OCI-LY7 (cell line): ENCODE results near the gene KRTAP9-3.

ENCODE experiments used
- EZH2phosphoT487 ChIP-seq: fragments of 200-600 bp; sonication (generic); IDR thresholded peaks from 2 replicates; pipeline ENCODE4 v1.6.1; 2018; ENCODE audit warnings: low read depth, borderline replicate concordance, mild to moderate bottlenecking, mixed run types, antibody characterized with exemption, low read length, moderate library complexity, mixed read lengths
- TF ChIP-seq, protein P1 (sequence below): fragments of 200-600 bp; sonication (generic); conservative IDR thresholded peaks from 2 replicates; pipeline ENCODE4 v1.5.1; 2014; ENCODE audit warnings: mild to moderate bottlenecking, antibody characterized with exemption, low read length, moderate library complexity, mixed read lengths

DNA sequence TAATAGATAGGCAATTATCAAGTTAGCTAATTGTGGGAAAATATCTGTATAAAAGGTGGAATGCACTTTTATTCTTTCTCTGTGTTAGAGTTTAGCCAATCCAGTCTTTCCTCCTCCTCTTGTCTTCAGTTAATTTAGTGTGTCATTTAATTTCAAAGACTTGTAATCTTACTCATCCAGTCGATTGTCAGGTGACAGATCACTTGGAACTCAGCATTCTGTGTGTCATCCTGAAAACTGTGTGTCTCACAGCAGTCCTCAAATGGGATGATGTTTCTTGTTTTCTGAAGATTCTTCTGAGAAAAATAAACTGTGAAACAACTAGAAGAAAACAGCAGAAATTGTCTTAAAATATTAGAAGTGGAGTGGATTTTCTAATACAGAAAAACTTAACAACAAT is 47.2 kb upstream of the KRTAP9-3 start:
- TF ChIP-seq, protein P1, sequence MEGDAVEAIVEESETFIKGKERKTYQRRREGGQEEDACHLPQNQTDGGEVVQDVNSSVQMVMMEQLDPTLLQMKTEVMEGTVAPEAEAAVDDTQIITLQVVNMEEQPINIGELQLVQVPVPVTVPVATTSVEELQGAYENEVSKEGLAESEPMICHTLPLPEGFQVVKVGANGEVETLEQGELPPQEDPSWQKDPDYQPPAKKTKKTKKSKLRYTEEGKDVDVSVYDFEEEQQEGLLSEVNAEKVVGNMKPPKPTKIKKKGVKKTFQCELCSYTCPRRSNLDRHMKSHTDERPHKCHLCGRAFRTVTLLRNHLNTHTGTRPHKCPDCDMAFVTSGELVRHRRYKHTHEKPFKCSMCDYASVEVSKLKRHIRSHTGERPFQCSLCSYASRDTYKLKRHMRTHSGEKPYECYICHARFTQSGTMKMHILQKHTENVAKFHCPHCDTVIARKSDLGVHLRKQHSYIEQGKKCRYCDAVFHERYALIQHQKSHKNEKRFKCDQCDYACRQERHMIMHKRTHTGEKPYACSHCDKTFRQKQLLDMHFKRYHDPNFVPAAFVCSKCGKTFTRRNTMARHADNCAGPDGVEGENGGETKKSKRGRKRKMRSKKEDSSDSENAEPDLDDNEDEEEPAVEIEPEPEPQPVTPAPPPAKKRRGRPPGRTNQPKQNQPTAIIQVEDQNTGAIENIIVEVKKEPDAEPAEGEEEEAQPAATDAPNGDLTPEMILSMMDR: no peak
- no peak for TF ChIP-seq EZH2phosphoT487
